ENCODE data around the gene SLC6A19. TPM values are rescaled to one million over a fixed set of nuclear protein-coding genes. Genes with fewer than 3 reads are reported as not detected.

SLC6A19 gene
- polyA plus RNA-seq, 2 donors: not detected

- no peaks in the 10 kb centered on the region for H3K27me3 ChIP-seq (ENCODE audit: control insufficient read depth in 1 of 2, insufficient read depth in 2 of 2, low read length in 2 of 2)
- H3K4me3 ChIP-seq (ENCODE audit: low read depth in 1 of 2, low read length in 2 of 2): no peak overlapping the region
- 38 to 41% methylated on average over 26 of the region's 26 CpGs for WGBS, 2 donors
- no peaks in the 10 kb centered on the region for H3K4me1 ChIP-seq (ENCODE audit: control insufficient read depth in 2 of 2, insufficient read depth in 2 of 2, low read length in 1 of 2)
- H3K36me3 ChIP-seq (ENCODE audit: control insufficient read depth in 2 of 2, insufficient read depth in 2 of 2, low read length in 1 of 2): no peaks in the 10 kb centered on the region
- no peaks in the 10 kb centered on the region for H3K9me3 ChIP-seq (ENCODE audit: control insufficient read depth in 2 of 2, insufficient read depth in 1 of 2, low read depth in 1 of 2, low read length in 1 of 2)
- no peak overlapping the region for H3K27ac ChIP-seq (ENCODE audit: low read depth in 2 of 2, low read length in 1 of 2)
Observed at GRCh38 chr5:1199649-1200494, 1.5 kb upstream of the SLC6A19 start.

DNA sequence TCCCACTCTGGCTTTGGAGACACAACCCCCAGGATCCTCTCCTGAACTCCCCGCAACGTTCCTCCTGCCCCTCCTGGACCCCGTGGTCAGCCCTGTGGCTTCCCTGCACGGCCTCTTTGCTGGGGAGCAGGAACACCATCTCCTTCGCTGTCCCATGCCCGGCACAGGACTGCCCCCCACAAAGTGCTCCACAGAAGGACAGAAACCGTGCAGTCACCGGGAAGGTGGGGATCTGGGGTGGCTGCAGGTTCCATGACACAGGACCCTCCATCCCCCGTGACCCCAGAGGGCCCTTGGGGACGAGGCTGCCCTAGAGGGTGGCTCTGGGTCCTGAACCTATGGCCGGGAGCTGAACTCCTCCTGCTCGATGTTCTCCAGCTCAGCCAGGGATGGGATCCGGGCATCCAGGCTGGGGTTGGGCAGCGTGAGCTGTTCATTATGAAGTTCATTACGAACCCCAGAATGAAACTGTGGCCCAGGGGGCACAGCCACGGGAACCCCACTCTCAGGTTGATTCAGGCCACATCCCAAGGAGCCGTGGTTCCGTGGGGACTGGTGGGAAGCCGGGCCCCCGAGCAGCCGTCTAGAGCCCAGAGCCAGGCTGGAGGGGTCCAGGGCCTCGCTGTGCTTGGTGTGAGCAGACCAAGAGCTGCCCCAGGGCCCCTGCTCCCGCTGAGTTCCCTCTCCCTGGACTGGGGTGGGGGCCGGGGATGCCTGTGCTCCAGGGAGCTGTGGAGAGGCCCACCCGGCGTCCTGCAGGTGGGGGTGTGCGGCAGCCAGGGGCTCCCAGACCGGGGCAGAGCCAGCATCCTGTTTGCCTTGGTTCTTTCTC is 684 bp upstream of the SLC6A19 start:
- 62 to 65% methylated on average over 28 of the region's 28 CpGs for WGBS, 2 donors
- H3K9me3 ChIP-seq (ENCODE audit: control insufficient read depth in 2 of 2, insufficient read depth in 1 of 2, low read depth in 1 of 2, low read length in 1 of 2): no peaks in the 10 kb centered on the region
- H3K4me1 ChIP-seq (ENCODE audit: control insufficient read depth in 2 of 2, insufficient read depth in 2 of 2, low read length in 1 of 2): no peaks in the 10 kb centered on the region
- no peaks in the 10 kb centered on the region for H3K36me3 ChIP-seq (ENCODE audit: control insufficient read depth in 2 of 2, insufficient read depth in 2 of 2, low read length in 1 of 2)
- no peak overlapping the region for H3K4me3 ChIP-seq (ENCODE audit: low read depth in 1 of 2, low read length in 2 of 2)
- no peak overlapping the region for H3K27ac ChIP-seq (ENCODE audit: low read depth in 2 of 2, low read length in 1 of 2)
- no peaks in the 10 kb centered on the region for H3K27me3 ChIP-seq (ENCODE audit: control insufficient read depth in 1 of 2, insufficient read depth in 2 of 2, low read length in 2 of 2)

DNA sequence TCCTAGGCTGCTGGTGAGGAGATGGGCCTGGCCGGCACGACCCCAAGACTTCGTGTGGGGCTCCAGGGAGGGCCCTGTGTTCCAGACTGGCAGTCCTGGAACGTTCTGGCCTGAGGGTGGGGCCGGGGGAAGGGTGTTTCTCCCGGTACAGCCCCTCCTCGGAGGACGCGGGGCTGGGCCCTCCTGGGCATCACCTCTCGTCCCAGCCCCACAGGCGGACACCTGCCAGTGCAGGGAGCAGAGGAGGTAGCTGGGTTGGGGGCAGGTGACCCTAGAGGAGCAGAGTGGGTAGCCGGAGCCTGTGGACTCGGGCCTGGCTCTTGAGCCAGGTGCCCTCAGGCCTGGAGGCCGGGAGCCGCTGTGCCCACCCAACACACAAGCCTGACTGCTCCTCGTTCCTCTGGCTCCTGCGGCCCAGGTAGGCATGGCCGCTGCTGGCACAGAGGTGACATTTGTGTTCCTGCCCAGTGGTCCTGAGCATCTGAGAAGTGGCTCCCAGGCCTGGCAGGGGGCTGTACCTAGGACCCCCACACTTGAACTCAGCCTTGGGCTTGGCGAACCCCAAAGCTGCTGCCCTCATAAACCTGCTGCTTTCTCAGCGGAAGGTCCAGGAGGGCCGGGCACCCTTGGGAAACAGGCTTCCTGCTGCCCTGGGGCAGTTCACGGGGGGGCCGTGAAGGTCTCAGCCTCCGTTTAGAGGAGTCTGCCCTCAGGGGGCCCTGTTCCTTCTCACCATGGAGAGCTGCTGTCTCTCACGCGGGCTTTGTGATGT is 817 bp downstream of the SLC6A19 start:
- Histone ChIP-seq H3K36me3 (ENCODE audit: control insufficient read depth in 2 of 2, insufficient read depth in 2 of 2, low read length in 1 of 2) (no peaks in the 10 kb centered on the region), H3K9me3 (ENCODE audit: control insufficient read depth in 2 of 2, insufficient read depth in 1 of 2, low read depth in 1 of 2, low read length in 1 of 2) (no peaks in the 10 kb centered on the region), H3K4me3 (ENCODE audit: low read depth in 1 of 2, low read length in 2 of 2) (no peak overlapping the region), H3K27ac (ENCODE audit: low read depth in 2 of 2, low read length in 1 of 2) (no peak overlapping the region), H3K4me1 (ENCODE audit: control insufficient read depth in 2 of 2, insufficient read depth in 2 of 2, low read length in 1 of 2) (no peaks in the 10 kb centered on the region), H3K27me3 (ENCODE audit: control insufficient read depth in 1 of 2, insufficient read depth in 2 of 2, low read length in 2 of 2) (no peaks in the 10 kb centered on the region)
- 66 to 72% methylated on average over 26 of the region's 26 CpGs for WGBS, 2 donors

GRCh38 chr5:1202798-1203185 is 1.4 kb downstream of the SLC6A19 start:
- Histone ChIP-seq H3K27ac (ENCODE audit: low read depth in 2 of 2, low read length in 1 of 2) (no peak overlapping the region), H3K4me3 (ENCODE audit: low read depth in 1 of 2, low read length in 2 of 2) (no peak overlapping the region), H3K4me1 (ENCODE audit: control insufficient read depth in 2 of 2, insufficient read depth in 2 of 2, low read length in 1 of 2) (no peaks in the 10 kb centered on the region), H3K27me3 (ENCODE audit: control insufficient read depth in 1 of 2, insufficient read depth in 2 of 2, low read length in 2 of 2) (peaks cover 0 to 3% of the 10 kb centered on the region in 2 donors), H3K9me3 (ENCODE audit: control insufficient read depth in 2 of 2, insufficient read depth in 1 of 2, low read depth in 1 of 2, low read length in 1 of 2) (no peaks in the 10 kb centered on the region), H3K36me3 (ENCODE audit: control insufficient read depth in 2 of 2, insufficient read depth in 2 of 2, low read length in 1 of 2) (no peaks in the 10 kb centered on the region)
- 69 to 70% methylated on average over 7 of the region's 7 CpGs for WGBS, 2 donors

DNA sequence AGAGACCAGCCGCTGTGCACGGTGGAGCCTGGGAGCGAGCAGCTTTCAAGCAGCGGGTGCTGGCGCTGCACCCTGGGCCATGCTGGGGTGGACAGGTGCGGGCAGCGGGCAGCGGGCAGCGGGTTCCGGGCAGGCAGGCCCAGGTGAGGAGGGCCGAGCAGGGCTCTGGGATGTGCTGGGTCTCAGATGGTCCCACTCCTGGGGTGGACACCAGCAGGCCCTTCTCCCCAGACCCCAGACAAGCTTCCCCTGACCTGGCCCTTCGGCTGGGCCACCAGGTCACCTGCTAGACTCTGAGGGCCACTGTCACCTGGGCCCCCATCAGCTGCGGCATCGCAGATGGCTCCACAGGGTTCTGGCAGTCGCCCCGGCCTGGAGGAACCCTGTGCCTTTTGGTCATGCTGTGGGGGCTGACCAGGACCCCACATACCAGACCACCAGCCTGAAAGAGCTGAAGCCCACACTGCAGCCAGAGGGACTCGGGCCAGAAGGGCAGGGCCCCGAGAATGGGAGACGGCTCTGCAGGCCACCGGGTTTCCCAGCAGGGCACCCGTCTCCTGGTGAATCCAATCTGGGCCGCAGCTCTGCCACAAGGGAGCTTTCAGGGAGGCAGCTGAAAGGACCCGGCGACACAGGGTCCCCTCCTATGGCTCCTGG is 2.0 kb downstream of the SLC6A19 start:
- no peaks in the 10 kb centered on the region for H3K4me1 ChIP-seq (ENCODE audit: control insufficient read depth in 2 of 2, insufficient read depth in 2 of 2, low read length in 1 of 2)
- H3K36me3 ChIP-seq (ENCODE audit: control insufficient read depth in 2 of 2, insufficient read depth in 2 of 2, low read length in 1 of 2): no peaks in the 10 kb centered on the region
- no peak overlapping the region for H3K27ac ChIP-seq (ENCODE audit: low read depth in 2 of 2, low read length in 1 of 2)
- WGBS, 2 donors: 80 to 85% methylated on average over 24 of the region's 24 CpGs
- H3K9me3 ChIP-seq (ENCODE audit: control insufficient read depth in 2 of 2, insufficient read depth in 1 of 2, low read depth in 1 of 2, low read length in 1 of 2): no peaks in the 10 kb centered on the region
- H3K27me3 ChIP-seq (ENCODE audit: control insufficient read depth in 1 of 2, insufficient read depth in 2 of 2, low read length in 2 of 2): peaks cover 0 to 3% of the 10 kb centered on the region in 2 donors
- H3K4me3 ChIP-seq (ENCODE audit: low read depth in 1 of 2, low read length in 2 of 2): no peak overlapping the region

GRCh38 chr5:1203968-1204692 is 2.7 kb downstream of the SLC6A19 start:
- no peaks in the 10 kb centered on the region for H3K4me1 ChIP-seq (ENCODE audit: control insufficient read depth in 2 of 2, insufficient read depth in 2 of 2, low read length in 1 of 2)
- 72 to 75% methylated on average over 25 of the region's 25 CpGs for WGBS, 2 donors
- H3K9me3 ChIP-seq (ENCODE audit: control insufficient read depth in 2 of 2, insufficient read depth in 1 of 2, low read depth in 1 of 2, low read length in 1 of 2): no peaks in the 10 kb centered on the region
- H3K36me3 ChIP-seq (ENCODE audit: control insufficient read depth in 2 of 2, insufficient read depth in 2 of 2, low read length in 1 of 2): no peaks in the 10 kb centered on the region
- H3K27me3 ChIP-seq (ENCODE audit: control insufficient read depth in 1 of 2, insufficient read depth in 2 of 2, low read length in 2 of 2): peaks cover 0 to 3% of the 10 kb centered on the region in 2 donors
- H3K4me3 ChIP-seq (ENCODE audit: low read depth in 1 of 2, low read length in 2 of 2): no peak overlapping the region
- no peak overlapping the region for H3K27ac ChIP-seq (ENCODE audit: low read depth in 2 of 2, low read length in 1 of 2)

DNA sequence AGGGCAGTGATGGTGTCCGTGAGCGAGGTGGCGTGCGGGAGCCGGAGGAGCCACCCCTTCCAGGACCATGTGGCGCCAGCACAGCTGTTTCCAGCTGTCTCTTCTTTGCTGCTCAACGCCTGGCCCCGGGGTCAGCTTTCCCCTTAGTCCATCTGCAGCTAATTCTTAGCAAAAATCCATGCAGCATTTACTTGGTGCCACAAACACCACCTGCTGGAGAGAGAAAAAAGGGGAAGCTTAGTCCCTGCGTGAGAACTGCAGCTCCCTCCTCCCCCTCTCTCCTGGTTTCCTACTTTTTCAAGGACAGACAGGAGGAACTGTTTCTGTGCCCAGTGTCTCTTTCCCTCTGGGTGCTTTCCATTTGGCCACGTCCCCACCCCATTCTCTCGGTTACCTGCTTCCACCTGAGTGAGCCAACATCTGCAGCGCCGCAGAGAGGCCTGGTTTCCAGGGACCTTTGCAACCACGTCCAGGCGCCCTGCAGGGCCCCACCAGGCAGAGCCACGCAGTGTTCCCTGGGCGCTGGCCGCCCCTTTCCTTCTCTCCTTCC is 3.4 kb downstream of the SLC6A19 start:
- H3K36me3 ChIP-seq (ENCODE audit: control insufficient read depth in 2 of 2, insufficient read depth in 2 of 2, low read length in 1 of 2): no peaks in the 10 kb centered on the region
- no peaks in the 10 kb centered on the region for H3K9me3 ChIP-seq (ENCODE audit: control insufficient read depth in 2 of 2, insufficient read depth in 1 of 2, low read depth in 1 of 2, low read length in 1 of 2)
- no peaks in the 10 kb centered on the region for H3K4me1 ChIP-seq (ENCODE audit: control insufficient read depth in 2 of 2, insufficient read depth in 2 of 2, low read length in 1 of 2)
- WGBS, 2 donors: 23 to 27% methylated on average over 18 of the region's 18 CpGs
- H3K27ac ChIP-seq (ENCODE audit: low read depth in 2 of 2, low read length in 1 of 2): no peak overlapping the region
- H3K4me3 ChIP-seq (ENCODE audit: low read depth in 1 of 2, low read length in 2 of 2): no peak overlapping the region
- peaks cover 0 to 3% of the 10 kb centered on the region in 2 donors for H3K27me3 ChIP-seq (ENCODE audit: control insufficient read depth in 1 of 2, insufficient read depth in 2 of 2, low read length in 2 of 2)

- no peak overlapping the region for H3K27ac ChIP-seq (ENCODE audit: low read depth in 2 of 2, low read length in 1 of 2)
- H3K36me3 ChIP-seq (ENCODE audit: control insufficient read depth in 2 of 2, insufficient read depth in 2 of 2, low read length in 1 of 2): no peaks in the 10 kb centered on the region
- H3K9me3 ChIP-seq (ENCODE audit: control insufficient read depth in 2 of 2, insufficient read depth in 1 of 2, low read depth in 1 of 2, low read length in 1 of 2): no peaks in the 10 kb centered on the region
- H3K27me3 ChIP-seq (ENCODE audit: control insufficient read depth in 1 of 2, insufficient read depth in 2 of 2, low read length in 2 of 2): peaks cover 0 to 3% of the 10 kb centered on the region in 2 donors
- H3K4me1 ChIP-seq (ENCODE audit: control insufficient read depth in 2 of 2, insufficient read depth in 2 of 2, low read length in 1 of 2): no peaks in the 10 kb centered on the region
- WGBS, 2 donors: 68 to 70% methylated on average over 11 of the region's 11 CpGs
- no peak overlapping the region for H3K4me3 ChIP-seq (ENCODE audit: low read depth in 1 of 2, low read length in 2 of 2)
Observed at GRCh38 chr5:1205255-1206180, 4.1 kb downstream of the SLC6A19 start.
